A549 (cell line): ENCODE results near the gene PCDHA1. TPM values are rescaled to one million over a fixed set of nuclear protein-coding genes. Genes with fewer than 3 reads are reported as not detected.
A peak's percentile ranks its signal among the peaks of the same experiment; 100 is the strongest.

Experiments
- ATAC-seq, 2 experiments: fragments of 200-7000 bp in 1 of 2; fragments of >200 bp in 1 of 2; cut with Nextera tagmentation in 1 of 2; cut with Tn5 transposase in 1 of 2; 3 replicates each; pipeline versions ENCODE4 v1.8.0 to v1.9.1; 2018 to 2020; ENCODE audit warnings: mild to moderate bottlenecking in 1 of 2, moderate library complexity in 1 of 2
- CTCF ChIA-PET: fragments of 300-600 bp; sonication (Branson Sonifier 250); formaldehyde crosslinking; extraction: SDS; loops from one replicate; lab custom pipeline; 2021; ENCODE audit warnings: antibody characterized with exemption, inconsistent platforms; lab: Yijun Ruan, JAX
- POLR2A ChIA-PET: fragments of 350-600 bp; formaldehyde crosslinking; extraction: SDS; loops from one replicate; lab custom pipeline; 2021; ENCODE audit warnings: antibody characterized with exemption, inconsistent platforms; lab: Yijun Ruan, JAX
- DNase-seq, 2 experiments: peaks; one replicate each; pipeline versions ENCODE4 v3.0.0 to v3.0.0-alpha.2; 2011 to 2016; ENCODE audit warnings: low read depth in 1 of 2, low spot score in 1 of 2
- FAIRE-seq: peaks from 2 replicates; lab custom pipeline; 2011; peaks lifted over from hg19 to GRCh38; lab: Jason Lieb, UNC
- H3K27ac ChIP-seq, 2 experiments: fragments of >200 bp; sonication (Bioruptor Twin); formaldehyde crosslinking; 3 replicates each; pipeline ENCODE4 v1.5.1; 2016 to 2017
- H3K4me1 ChIP-seq: fragments of >200 bp; sonication (Bioruptor Twin); formaldehyde crosslinking; 3 replicates; pipeline ENCODE4 v1.6.1; 2016
- H3K4me2 ChIP-seq: fragments of >200 bp; sonication (Bioruptor Twin); formaldehyde crosslinking; 3 replicates; pipeline ENCODE4 v1.6.1; 2016
- H3K4me3 ChIP-seq: fragments of >200 bp; sonication (Bioruptor Twin); formaldehyde crosslinking; 3 replicates; pipeline ENCODE4 v1.5.1; 2016
- H3K9me3 ChIP-seq: fragments of >200 bp; sonication (Bioruptor Twin); formaldehyde crosslinking; 3 replicates; pipeline ENCODE4 v1.6.1; 2016
- BCL3 ChIP-seq: fragments of >200 bp; sonication (Bioruptor Twin); formaldehyde crosslinking; IDR thresholded peaks from 3 replicates; pipeline ENCODE4 v1.6.1; 2016
- CBX8 ChIP-seq: fragments of 200-600 bp; sonication (generic); IDR thresholded peaks from 2 replicates; pipeline ENCODE4 v1.6.1; 2016
- CHD2 ChIP-seq: fragments of 150-350 bp; IDR thresholded peaks from 2 replicates; pipeline ENCODE4 v1.6.1; 2014; ENCODE audit warnings: low read length; ENCODE audit not compliant: partially characterized antibody
- CHD4 ChIP-seq: fragments of 200-600 bp; sonication (generic); IDR thresholded peaks from 2 replicates; pipeline ENCODE4 v1.6.1; 2016; ENCODE audit warnings: antibody characterized with exemption, mild to moderate bottlenecking, borderline replicate concordance
- EHF ChIP-seq: fragments of 250-450 bp; sonication (Bioruptor Pico); IDR thresholded peaks from 2 replicates; pipeline ENCODE4 v1.5.0; 2020; ENCODE audit warnings: mild to moderate bottlenecking
- EHMT2 ChIP-seq: fragments of 200-600 bp; sonication (generic); IDR thresholded peaks from 2 replicates; pipeline ENCODE4 v1.6.1; 2016; ENCODE audit warnings: antibody characterized with exemption, low read depth, mild to moderate bottlenecking, moderate library complexity
- ESRRA ChIP-seq: fragments of 150-350 bp; IDR thresholded peaks from 2 replicates; pipeline ENCODE4 v1.6.1; 2014; ENCODE audit warnings: mild to moderate bottlenecking, low read length, borderline replicate concordance
- FOSL2 ChIP-seq, 2 experiments: fragments of 450-650 bp in 1 of 2; fragments of >200 bp in 1 of 2; sonication (Bioruptor Twin) in 1 of 2; formaldehyde crosslinking; IDR thresholded peaks; 2 replicates each; pipeline versions ENCODE4 v1.5.0 to v1.6.1; 2016 to 2020; ENCODE audit warnings: mild to moderate bottlenecking in 1 of 2, moderate library complexity in 1 of 2
- FOXS1 ChIP-seq: fragments of 250-450 bp; sonication (Bioruptor Pico); IDR thresholded peaks from 2 replicates; pipeline ENCODE4 v1.5.0; 2020; ENCODE audit warnings: mild to moderate bottlenecking, moderate library complexity
- HDAC2 ChIP-seq: fragments of 200-600 bp; sonication (generic); IDR thresholded peaks from 2 replicates; pipeline ENCODE4 v1.6.1; 2016
- HEYL ChIP-seq: fragments of 250-450 bp; sonication (Bioruptor Pico); IDR thresholded peaks from 2 replicates; pipeline ENCODE4 v1.8.0; 2021; ENCODE audit warnings: mild to moderate bottlenecking, moderate library complexity
- HOXB13 ChIP-seq: fragments of 250-450 bp; sonication (Bioruptor Pico); IDR thresholded peaks from 2 replicates; pipeline ENCODE4 v1.5.0; 2020; ENCODE audit warnings: low read depth, mild to moderate bottlenecking, moderate library complexity
- JUN ChIP-seq, 2 experiments: fragments of >200 bp; sonication (Bioruptor Twin); formaldehyde crosslinking; IDR thresholded peaks; 2 replicates in 1 of 2; 3 replicates in 1 of 2; pipeline ENCODE4 v1.6.1; 2016 to 2017
- JUNB ChIP-seq: fragments of >200 bp; sonication (Bioruptor Twin); formaldehyde crosslinking; IDR thresholded peaks from 2 replicates; pipeline ENCODE4 v1.6.1; 2016
- KDM5A ChIP-seq: fragments of 200-600 bp; sonication (generic); IDR thresholded peaks from 2 replicates; pipeline ENCODE4 v1.6.1; 2016; ENCODE audit warnings: antibody characterized with exemption, mild to moderate bottlenecking
- MAFK ChIP-seq: fragments of 450-650 bp; IDR thresholded peaks from 2 replicates; pipeline ENCODE4 v1.6.1; 2014; ENCODE audit not compliant: partially characterized antibody
- MAX ChIP-seq: IDR thresholded peaks from 2 replicates; pipeline ENCODE4 v1.6.1; 2012
- MYC ChIP-seq: IDR thresholded peaks from 2 replicates; pipeline ENCODE4 v1.6.1; 2012; ENCODE audit warnings: mild to moderate bottlenecking, inconsistent platforms, low read length, improper control_type of control experiment, borderline replicate concordance
- NFE2L2 ChIP-seq: fragments of 150-350 bp; conservative IDR thresholded peaks from 2 replicates; pipeline ENCODE4 v1.6.1; 2014; ENCODE audit warnings: low read length
- POLR2A ChIP-seq: IDR thresholded peaks from 2 replicates; pipeline ENCODE4 v1.6.1; 2012; ENCODE audit warnings: mild to moderate bottlenecking, low read length
- RAD21 ChIP-seq, 2 experiments: fragments of >200 bp in 1 of 2; sonication (Bioruptor Twin) in 1 of 2; formaldehyde crosslinking in 1 of 2; IDR thresholded peaks in 1 of 2; conservative IDR thresholded peaks in 1 of 2; 2 replicates in 1 of 2; 3 replicates in 1 of 2; pipeline ENCODE4 v1.6.1; 2012 to 2018; ENCODE audit warnings: inconsistent platforms in 1 of 2
- RARB ChIP-seq: fragments of 250-450 bp; sonication (Bioruptor Pico); IDR thresholded peaks from 2 replicates; pipeline ENCODE4 v1.8.0; 2021; ENCODE audit warnings: mild to moderate bottlenecking, moderate library complexity
- RFX5 ChIP-seq: fragments of 450-650 bp; IDR thresholded peaks from 2 replicates; pipeline ENCODE4 v1.7.1; 2014; ENCODE audit warnings: antibody characterized with exemption, mild to moderate bottlenecking, moderate library complexity
- RNF2 ChIP-seq: fragments of 200-600 bp; sonication (generic); IDR thresholded peaks from 2 replicates; pipeline ENCODE4 v1.6.1; 2016; ENCODE audit warnings: low read depth, mild to moderate bottlenecking, antibody characterized with exemption, moderate library complexity, borderline replicate concordance
- SMC3 ChIP-seq: fragments of >200 bp; sonication (Bioruptor Twin); formaldehyde crosslinking; IDR thresholded peaks from 3 replicates; pipeline ENCODE4 v1.6.1; 2018; ENCODE audit warnings: inconsistent platforms
- TP53 ChIP-seq: fragments of 250-450 bp; sonication (Bioruptor Pico); IDR thresholded peaks from 2 replicates; pipeline ENCODE4 v1.5.0; 2021; ENCODE audit warnings: mild to moderate bottlenecking, moderate library complexity
- USF2 ChIP-seq: fragments of 450-650 bp; IDR thresholded peaks from 2 replicates; pipeline ENCODE4 v1.6.1; 2014; ENCODE audit warnings: antibody characterized with exemption
- ZC3H11A ChIP-seq: fragments of 450-650 bp; IDR thresholded peaks from 2 replicates; pipeline ENCODE4 v1.6.1; 2014; ENCODE audit warnings: antibody characterized with exemption, mild to moderate bottlenecking
- ZNF302 ChIP-seq: fragments of 250-450 bp; sonication (Bioruptor Pico); IDR thresholded peaks from 2 replicates; pipeline ENCODE4 v1.9.0; 2021; ENCODE audit warnings: inconsistent platforms, mild to moderate bottlenecking, moderate library complexity
- ZSCAN20 ChIP-seq: fragments of 250-450 bp; sonication (Bioruptor Pico); IDR thresholded peaks from 2 replicates; pipeline ENCODE4 v1.8.0; 2022; ENCODE audit warnings: mild to moderate bottlenecking, moderate library complexity
- WGBS: methylation state at CpG from one replicate; pipeline ENCODE4 v1.1.6; 2017; ENCODE audit errors: missing lambda C conversion rate; 5-methylcytosine and 5-hydroxymethylcytosine counted together
- polyA plus RNA-seq, 4 experiments: library from polyadenylated mRNA; depleted of rRNA in 3 of 4; stranded (reverse); fragments of >200 nt; fragmentation: RNase III in 1 of 4; extraction: RNeasy Plus Mini Kit Qiagen cat#74134 plus additional on column Dnase treatment in 1 of 4; gene quantifications; 2 replicates in 3 of 4; 3 replicates in 1 of 4; pipeline ENCODE4 v1.2.3, GENCODE V29; 2011 to 2017
- TF ChIP-seq, protein P1 (sequence below): IDR thresholded peaks from 2 replicates; pipeline ENCODE4 v1.6.1; 2012
- TF ChIP-seq, protein P2 (sequence below): fragments of >200 bp; sonication (Bioruptor Twin); formaldehyde crosslinking; IDR thresholded peaks from 3 replicates; pipeline ENCODE4 v1.5.1; 2016
- TF ChIP-seq, protein P3 (sequence below): fragments of 250-450 bp; sonication (Bioruptor Pico); IDR thresholded peaks from 2 replicates; pipeline ENCODE4 v1.5.0; 2020; ENCODE audit warnings: low read depth, mild to moderate bottlenecking, moderate library complexity

Gene PCDHA1
- polyA plus RNA-seq, 2 of the 4 experiments (the other 2 are of a cell fraction), result 0.13 to 0.52 TPM

DNA sequence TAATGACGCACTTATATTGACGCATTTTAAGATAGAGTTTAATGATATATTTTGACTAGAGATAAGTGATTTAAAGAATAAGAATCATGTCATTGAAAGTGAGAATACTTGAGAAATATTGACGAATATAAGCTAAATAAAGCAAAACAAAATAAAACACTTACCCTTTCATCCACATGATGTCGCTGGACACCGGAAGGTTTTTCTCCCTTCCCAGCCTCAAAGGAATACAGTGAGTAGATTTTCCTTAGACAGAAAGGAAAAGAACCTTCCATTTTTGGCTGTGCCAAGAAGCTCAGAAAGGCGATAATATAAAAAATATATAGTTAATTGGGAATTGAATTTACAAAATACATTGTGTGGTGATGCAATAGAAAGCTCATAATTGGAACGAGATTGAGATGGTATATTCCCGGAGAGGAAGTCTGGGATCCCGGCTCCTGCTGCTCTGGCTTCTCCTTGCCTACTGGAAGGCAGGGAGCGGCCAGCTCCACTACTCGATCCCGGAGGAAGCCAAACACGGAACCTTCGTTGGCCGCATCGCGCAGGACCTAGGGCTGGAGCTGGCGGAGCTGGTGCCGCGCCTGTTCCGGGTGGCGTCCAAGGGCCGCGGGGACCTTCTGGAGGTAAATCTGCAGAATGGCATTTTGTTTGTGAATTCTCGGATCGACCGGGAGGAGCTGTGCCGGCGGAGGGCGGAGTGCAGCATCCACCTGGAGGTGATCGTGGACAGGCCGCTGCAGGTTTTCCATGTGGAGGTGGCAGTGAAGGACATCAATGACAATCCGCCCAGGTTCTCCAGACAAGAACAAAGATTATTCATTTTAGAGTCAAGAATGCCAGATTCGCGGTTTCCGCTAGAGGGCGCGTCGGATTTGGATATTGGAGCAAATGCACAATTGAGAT is 35.7 kb downstream of the PCDHA1 start, which contains the start of gene PCDHA5:
TSS of gene PCDHA5 (plus strand) at position 239 of the 906 bp plus-strand sequence.
- peak within 1 kb of the TSS; percentile 70 for H3K4me2 ChIP-seq
- FAIRE-seq, result peak; percentile 85
- WGBS, result 16% methylated on average over 39 of the region's 39 CpGs
- ChIA-PET POLR2A (interaction anchor here (1.2 to 1.8 kb wide), 2 partner anchors 105 to 219 kb away, joined by 5 to 17 read pairs; partner anchors contain the start of gene PCDHAC1), CTCF (interaction anchor here (0.6 to 4.8 kb wide), 44 partner anchors 12 to 593 kb away, joined by 3 to 74 read pairs (median 4); partner anchors contain the start of genes PCDHA12, PCDHA2, PCDHA3 and PCDHA4)
- peak; percentile 69 to 73 for DNase-seq
- peak within 1 kb of the TSS; percentile 53 to 74 for H3K27ac ChIP-seq
- no peaks in the 10 kb centered on the region for H3K9me3 ChIP-seq
- TF ChIP-seq CBX8 (no peak), JUNB (no peak), ESRRA (no peak), CHD4 (no peak), NFE2L2 (no peak), RFX5 (no peak), MAFK (peak; percentile 51), MAX (peak; percentile 28; the same call in 1 of the 2 replicates), HDAC2 (no peak), BCL3 (no peak), RAD21 (conservative IDR thresholded peaks at IDR 0.05 in 1 of 2, IDR thresholded peaks at IDR 0.05 in 1 of 2) (peak; percentile 43 to 65; a peak in 4 of 5 replicates), HOXB13 (CRISPR knock-in tag) (no peak), KDM5A (no peak), FOXS1 (CRISPR knock-in tag) (no peak), USF2 (no peak), JUN (IDR thresholded peaks at IDR 0.05) (no peak), SMC3 (peak; percentile 41; the same call in 1 of the 3 replicates), RARB (CRISPR knock-in tag) (no peak), ZC3H11A (no peak), MYC (no peak), HEYL (CRISPR knock-in tag) (no peak), RNF2 (no peak), ZNF302 (CRISPR knock-in tag) (no peak), CHD2 (no peak), POLR2A (no peak), EHMT2 (no peak), ZSCAN20 (CRISPR knock-in tag) (no peak), EHF (CRISPR knock-in tag) (no peak), TP53 (CRISPR knock-in tag) (no peak), FOSL2 (IDR thresholded peaks at IDR 0.05) (no peak), FOSL2 (CRISPR knock-in tag; IDR thresholded peaks at IDR 0.05) (no peak)
- TF ChIP-seq, protein P1, sequence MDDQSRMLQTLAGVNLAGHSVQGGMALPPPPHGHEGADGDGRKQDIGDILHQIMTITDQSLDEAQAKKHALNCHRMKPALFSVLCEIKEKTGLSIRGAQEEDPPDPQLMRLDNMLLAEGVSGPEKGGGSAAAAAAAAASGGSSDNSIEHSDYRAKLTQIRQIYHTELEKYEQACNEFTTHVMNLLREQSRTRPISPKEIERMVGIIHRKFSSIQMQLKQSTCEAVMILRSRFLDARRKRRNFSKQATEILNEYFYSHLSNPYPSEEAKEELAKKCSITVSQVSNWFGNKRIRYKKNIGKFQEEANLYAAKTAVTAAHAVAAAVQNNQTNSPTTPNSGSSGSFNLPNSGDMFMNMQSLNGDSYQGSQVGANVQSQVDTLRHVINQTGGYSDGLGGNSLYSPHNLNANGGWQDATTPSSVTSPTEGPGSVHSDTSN, result no peak
- TF ChIP-seq, protein P2, sequence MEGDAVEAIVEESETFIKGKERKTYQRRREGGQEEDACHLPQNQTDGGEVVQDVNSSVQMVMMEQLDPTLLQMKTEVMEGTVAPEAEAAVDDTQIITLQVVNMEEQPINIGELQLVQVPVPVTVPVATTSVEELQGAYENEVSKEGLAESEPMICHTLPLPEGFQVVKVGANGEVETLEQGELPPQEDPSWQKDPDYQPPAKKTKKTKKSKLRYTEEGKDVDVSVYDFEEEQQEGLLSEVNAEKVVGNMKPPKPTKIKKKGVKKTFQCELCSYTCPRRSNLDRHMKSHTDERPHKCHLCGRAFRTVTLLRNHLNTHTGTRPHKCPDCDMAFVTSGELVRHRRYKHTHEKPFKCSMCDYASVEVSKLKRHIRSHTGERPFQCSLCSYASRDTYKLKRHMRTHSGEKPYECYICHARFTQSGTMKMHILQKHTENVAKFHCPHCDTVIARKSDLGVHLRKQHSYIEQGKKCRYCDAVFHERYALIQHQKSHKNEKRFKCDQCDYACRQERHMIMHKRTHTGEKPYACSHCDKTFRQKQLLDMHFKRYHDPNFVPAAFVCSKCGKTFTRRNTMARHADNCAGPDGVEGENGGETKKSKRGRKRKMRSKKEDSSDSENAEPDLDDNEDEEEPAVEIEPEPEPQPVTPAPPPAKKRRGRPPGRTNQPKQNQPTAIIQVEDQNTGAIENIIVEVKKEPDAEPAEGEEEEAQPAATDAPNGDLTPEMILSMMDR, result peak; percentile 63
- TF ChIP-seq, protein P3, sequence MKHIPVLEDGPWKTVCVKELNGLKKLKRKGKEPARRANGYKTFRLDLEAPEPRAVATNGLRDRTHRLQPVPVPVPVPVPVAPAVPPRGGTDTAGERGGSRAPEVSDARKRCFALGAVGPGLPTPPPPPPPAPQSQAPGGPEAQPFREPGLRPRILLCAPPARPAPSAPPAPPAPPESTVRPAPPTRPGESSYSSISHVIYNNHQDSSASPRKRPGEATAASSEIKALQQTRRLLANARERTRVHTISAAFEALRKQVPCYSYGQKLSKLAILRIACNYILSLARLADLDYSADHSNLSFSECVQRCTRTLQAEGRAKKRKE (CRISPR knock-in tag), result no peak
- H3K4me3 ChIP-seq, result peak within 1 kb of the TSS; percentile 57
- ATAC-seq, result peak; percentile 85 to 92
- no peaks in the 10 kb centered on the region for H3K4me1 ChIP-seq
